ENCODE data around the gene CNTN2.

The CNTN2 gene

GRCh38 chr1:205042911-205043806, at the start of gene CNTN2:
CNTN2 (plus strand) TSS chr1:205043212; CDS start chr1:205053186, 9,974 bp downstream.
- Histone ChIP-seq H3K4me1 (ENCODE audit: insufficient read depth, low read length) (peaks cover 15% of the 10 kb centered on the region), H3K36me3 (ENCODE audit: insufficient read depth, low read length) (no peaks in the 10 kb centered on the region), H3K9me3 (ENCODE audit: control insufficient read depth, insufficient read depth, low read length) (no peaks in the 10 kb centered on the region), H3K9ac (ENCODE audit: low read depth, low read length) (no peak within 1 kb of the TSS)

- H3K9me3 ChIP-seq (ENCODE audit: control insufficient read depth, insufficient read depth, low read length): no peaks in the 10 kb centered on the region
- H3K36me3 ChIP-seq (ENCODE audit: insufficient read depth, low read length): no peaks in the 10 kb centered on the region
- H3K4me1 ChIP-seq (ENCODE audit: insufficient read depth, low read length): peaks cover 25% of the 10 kb centered on the region
- H3K9ac ChIP-seq (ENCODE audit: low read depth, low read length): no peak overlapping the region
Measured at GRCh38 chr1:204994086-204994862, 48.7 kb upstream of the CNTN2 start.

- no peak overlapping the region for H3K9ac ChIP-seq (ENCODE audit: low read depth, low read length)
- no peaks in the 10 kb centered on the region for H3K9me3 ChIP-seq (ENCODE audit: control insufficient read depth, insufficient read depth, low read length)
- H3K4me1 ChIP-seq (ENCODE audit: insufficient read depth, low read length): peaks cover 2% of the 10 kb centered on the region; the same call in 1 of the 2 replicates
- no peaks in the 10 kb centered on the region for H3K36me3 ChIP-seq (ENCODE audit: insufficient read depth, low read length)
Measured at GRCh38 chr1:204996981-204997380, 46.0 kb upstream of the CNTN2 start.

GRCh38 chr1:204997591-204998355, 45.2 kb upstream of the CNTN2 start:
- H3K4me1 ChIP-seq (ENCODE audit: insufficient read depth, low read length): peaks cover 5% of the 10 kb centered on the region; the same call in 1 of the 2 replicates
- H3K9me3 ChIP-seq (ENCODE audit: control insufficient read depth, insufficient read depth, low read length): no peaks in the 10 kb centered on the region
- H3K9ac ChIP-seq (ENCODE audit: low read depth, low read length): no peak overlapping the region
- no peaks in the 10 kb centered on the region for H3K36me3 ChIP-seq (ENCODE audit: insufficient read depth, low read length)

- Histone ChIP-seq H3K36me3 (ENCODE audit: insufficient read depth, low read length) (no peaks in the 10 kb centered on the region), H3K9me3 (ENCODE audit: control insufficient read depth, insufficient read depth, low read length) (no peaks in the 10 kb centered on the region), H3K9ac (ENCODE audit: low read depth, low read length) (no peak overlapping the region), H3K4me1 (ENCODE audit: insufficient read depth, low read length) (peaks cover 18% of the 10 kb centered on the region; the same call in 1 of the 2 replicates)
Measured at GRCh38 chr1:205001162-205001561, 41.9 kb upstream of the CNTN2 start.

GRCh38 chr1:205002705-205003104, 40.3 kb upstream of the CNTN2 start:
- no peaks in the 10 kb centered on the region for H3K9me3 ChIP-seq (ENCODE audit: control insufficient read depth, insufficient read depth, low read length)
- no peaks in the 10 kb centered on the region for H3K36me3 ChIP-seq (ENCODE audit: insufficient read depth, low read length)
- peaks cover 18% of the 10 kb centered on the region; the same call in 1 of the 2 replicates for H3K4me1 ChIP-seq (ENCODE audit: insufficient read depth, low read length)
- no peak overlapping the region for H3K9ac ChIP-seq (ENCODE audit: low read depth, low read length)

- Histone ChIP-seq H3K9me3 (ENCODE audit: control insufficient read depth, insufficient read depth, low read length) (no peaks in the 10 kb centered on the region), H3K4me1 (ENCODE audit: insufficient read depth, low read length) (peaks cover 18% of the 10 kb centered on the region; the same call in 1 of the 2 replicates), H3K9ac (ENCODE audit: low read depth, low read length) (no peak overlapping the region), H3K36me3 (ENCODE audit: insufficient read depth, low read length) (no peaks in the 10 kb centered on the region)
Measured at GRCh38 chr1:205003358-205004131, 39.5 kb upstream of the CNTN2 start.

- no peaks in the 10 kb centered on the region for H3K36me3 ChIP-seq (ENCODE audit: insufficient read depth, low read length)
- H3K4me1 ChIP-seq (ENCODE audit: insufficient read depth, low read length): peaks cover 18% of the 10 kb centered on the region; the same call in 1 of the 2 replicates
- H3K9ac ChIP-seq (ENCODE audit: low read depth, low read length): no peak overlapping the region
- H3K9me3 ChIP-seq (ENCODE audit: control insufficient read depth, insufficient read depth, low read length): no peaks in the 10 kb centered on the region
Measured at GRCh38 chr1:205004351-205004750, 38.7 kb upstream of the CNTN2 start.

- Histone ChIP-seq H3K36me3 (ENCODE audit: insufficient read depth, low read length) (no peaks in the 10 kb centered on the region; the same call in 1 of the 2 replicates), H3K4me1 (ENCODE audit: insufficient read depth, low read length) (peaks cover 12% of the 10 kb centered on the region; the same call in 1 of the 2 replicates), H3K9ac (ENCODE audit: low read depth, low read length) (no peak overlapping the region), H3K9me3 (ENCODE audit: control insufficient read depth, insufficient read depth, low read length) (no peaks in the 10 kb centered on the region)
Measured at GRCh38 chr1:205008896-205009295, 34.1 kb upstream of the CNTN2 start.

- peaks cover 12% of the 10 kb centered on the region; the same call in 1 of the 2 replicates for H3K4me1 ChIP-seq (ENCODE audit: insufficient read depth, low read length)
- H3K36me3 ChIP-seq (ENCODE audit: insufficient read depth, low read length): no peaks in the 10 kb centered on the region; the same call in 1 of the 2 replicates
- no peak overlapping the region for H3K9ac ChIP-seq (ENCODE audit: low read depth, low read length)
- H3K9me3 ChIP-seq (ENCODE audit: control insufficient read depth, insufficient read depth, low read length): no peaks in the 10 kb centered on the region
Measured at GRCh38 chr1:205009670-205010069, 33.3 kb upstream of the CNTN2 start.

GRCh38 chr1:205012391-205013140, 30.4 kb upstream of the CNTN2 start:
- Histone ChIP-seq H3K9me3 (ENCODE audit: control insufficient read depth, insufficient read depth, low read length) (no peaks in the 10 kb centered on the region), H3K4me1 (ENCODE audit: insufficient read depth, low read length) (peaks cover 12% of the 10 kb centered on the region; the same call in 1 of the 2 replicates), H3K9ac (ENCODE audit: low read depth, low read length) (no peak overlapping the region), H3K36me3 (ENCODE audit: insufficient read depth, low read length) (no peaks in the 10 kb centered on the region; the same call in 1 of the 2 replicates)

- Histone ChIP-seq H3K4me1 (ENCODE audit: insufficient read depth, low read length) (peaks cover 12% of the 10 kb centered on the region; the same call in 1 of the 2 replicates), H3K36me3 (ENCODE audit: insufficient read depth, low read length) (no peaks in the 10 kb centered on the region; the same call in 1 of the 2 replicates), H3K9ac (ENCODE audit: low read depth, low read length) (no peak overlapping the region), H3K9me3 (ENCODE audit: control insufficient read depth, insufficient read depth, low read length) (no peaks in the 10 kb centered on the region)
Measured at GRCh38 chr1:205013683-205014367, 29.2 kb upstream of the CNTN2 start.

All from ES-I3 (cell line).